Suprapubic skin (tissue), 4 donors: ENCODE results near the gene DSC1. TPM values are rescaled to one million over a fixed set of nuclear protein-coding genes. Genes with fewer than 3 reads are reported as not detected.

Experiments used
- DNase-seq, 2 donors: peaks; one replicate each; pipeline ENCODE4 v3.0.0-alpha.2; 2019; ENCODE audit warnings: low spot score in 2 of 2
- H3K27ac ChIP-seq: fragments of 200-600 bp; sonication (generic); one replicate; pipeline ENCODE4 v1.5.1; 2019
- H3K27me3 ChIP-seq: fragments of 200-600 bp; sonication (generic); one replicate; pipeline ENCODE4 v1.5.1; 2019
- H3K36me3 ChIP-seq: fragments of 200-600 bp; sonication (generic); one replicate; pipeline ENCODE4 v1.5.1; 2019
- H3K4me1 ChIP-seq: fragments of 200-600 bp; sonication (generic); one replicate; pipeline ENCODE4 v1.5.1; 2019
- H3K4me3 ChIP-seq: fragments of 200-600 bp; sonication (generic); one replicate; pipeline ENCODE4 v1.5.1; 2019; ENCODE audit warnings: mild to moderate bottlenecking
- H3K9me3 ChIP-seq: fragments of 200-600 bp; sonication (generic); one replicate; pipeline ENCODE4 v1.5.1; 2019
- EP300 ChIP-seq: sonication (generic); formaldehyde crosslinking; IDR thresholded peaks from one replicate; pipeline ENCODE4 v1.6.1; 2017; ENCODE audit warnings: antibody characterized with exemption
- POLR2A ChIP-seq, 2 donors: fragments of 450-650 bp; IDR thresholded peaks; one replicate each; pipeline ENCODE4 v1.6.1; 2017; ENCODE audit warnings: antibody characterized with exemption in 2 of 2, mild to moderate bottlenecking in 2 of 2, moderate library complexity in 2 of 2
- POLR2AphosphoS5 ChIP-seq, 3 donors: sonication (generic); formaldehyde crosslinking; IDR thresholded peaks; one replicate each; pipeline ENCODE4 v1.6.1; 2017; ENCODE audit warnings: antibody characterized with exemption in 3 of 3
- WGBS: methylation state at CpG from one replicate; pipeline ENCODE4 v1.1.5; 2018; 5-methylcytosine and 5-hydroxymethylcytosine counted together
- total RNA-seq, 4 donors: library from RNA; depleted of rRNA; stranded (reverse); fragments of >200 nt; gene quantifications; one replicate each; pipeline ENCODE4 v1.1.0, GENCODE V29; 2016
- TF ChIP-seq, protein P1 (sequence below), 2 donors: fragments of 200-600 bp in 1 of 2; fragments of 450-650 bp in 1 of 2; sonication (generic) in 1 of 2; IDR thresholded peaks; one replicate each; pipeline ENCODE4 v1.5.1; 2016 to 2019; ENCODE audit warnings: antibody characterized with exemption in 2 of 2, mild to moderate bottlenecking in 1 of 2, moderate library complexity in 1 of 2

Gene DSC1
- total RNA-seq, 4 donors from 2014 or later, result 120 to 640 (median 465) TPM

DNA sequence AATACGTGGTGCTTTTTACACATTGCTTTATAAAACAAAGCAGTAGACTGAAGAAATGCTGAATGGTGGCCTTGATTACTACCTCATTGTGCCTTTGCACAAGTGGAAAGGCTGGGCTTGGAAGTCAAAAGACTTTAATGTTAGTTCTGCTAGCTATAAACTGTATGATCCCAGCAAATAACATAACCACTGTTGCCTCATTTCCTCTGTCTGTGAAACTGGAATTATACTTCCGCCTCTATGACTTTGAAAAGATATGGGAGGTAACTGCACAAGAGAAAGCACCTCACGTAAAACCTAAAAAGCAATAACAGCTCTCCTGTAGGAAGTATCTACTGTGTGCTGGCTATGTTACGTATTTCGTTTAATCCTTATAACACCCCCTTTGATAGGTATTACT, 43.4 kb upstream of the DSC1 start:
- Histone ChIP-seq H3K27ac (peak overlapping the region; percentile 85), H3K4me3 (peak overlapping the region; percentile 32)

GRCh38 chr18:31205273-31205672, 42.6 kb upstream of the DSC1 start:
- peaks cover 24% of the 10 kb centered on the region for H3K4me1 ChIP-seq
- H3K4me3 ChIP-seq, result peak overlapping the region; percentile 32
- H3K27me3 ChIP-seq, result no peaks in the 10 kb centered on the region
- H3K27ac ChIP-seq, result peak overlapping the region; percentile 85
- DNase-seq, result no peak
- H3K9me3 ChIP-seq, result no peaks in the 10 kb centered on the region
- WGBS, result 58% methylated on average over 2 of the region's 2 CpGs
- H3K36me3 ChIP-seq, result no peaks in the 10 kb centered on the region
- no peak for TF ChIP-seq POLR2AphosphoS5 (IDR thresholded peaks at IDR 0.05)
- no peak for TF ChIP-seq EP300
- TF ChIP-seq, protein P1, sequence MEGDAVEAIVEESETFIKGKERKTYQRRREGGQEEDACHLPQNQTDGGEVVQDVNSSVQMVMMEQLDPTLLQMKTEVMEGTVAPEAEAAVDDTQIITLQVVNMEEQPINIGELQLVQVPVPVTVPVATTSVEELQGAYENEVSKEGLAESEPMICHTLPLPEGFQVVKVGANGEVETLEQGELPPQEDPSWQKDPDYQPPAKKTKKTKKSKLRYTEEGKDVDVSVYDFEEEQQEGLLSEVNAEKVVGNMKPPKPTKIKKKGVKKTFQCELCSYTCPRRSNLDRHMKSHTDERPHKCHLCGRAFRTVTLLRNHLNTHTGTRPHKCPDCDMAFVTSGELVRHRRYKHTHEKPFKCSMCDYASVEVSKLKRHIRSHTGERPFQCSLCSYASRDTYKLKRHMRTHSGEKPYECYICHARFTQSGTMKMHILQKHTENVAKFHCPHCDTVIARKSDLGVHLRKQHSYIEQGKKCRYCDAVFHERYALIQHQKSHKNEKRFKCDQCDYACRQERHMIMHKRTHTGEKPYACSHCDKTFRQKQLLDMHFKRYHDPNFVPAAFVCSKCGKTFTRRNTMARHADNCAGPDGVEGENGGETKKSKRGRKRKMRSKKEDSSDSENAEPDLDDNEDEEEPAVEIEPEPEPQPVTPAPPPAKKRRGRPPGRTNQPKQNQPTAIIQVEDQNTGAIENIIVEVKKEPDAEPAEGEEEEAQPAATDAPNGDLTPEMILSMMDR (IDR thresholded peaks at IDR 0.05), result no peak
- TF ChIP-seq POLR2A (IDR thresholded peaks at IDR 0.05), result no peak

More for the DNA sequence above, 43.4 kb upstream of the DSC1 start:
- Histone ChIP-seq H3K4me1 (peaks cover 30% of the 10 kb centered on the region), H3K9me3 (no peaks in the 10 kb centered on the region), H3K36me3 (no peaks in the 10 kb centered on the region), H3K27me3 (no peaks in the 10 kb centered on the region)
- 55% methylated on average over 5 of the region's 5 CpGs for WGBS
- TF ChIP-seq POLR2A (IDR thresholded peaks at IDR 0.05) (no peak), POLR2AphosphoS5 (IDR thresholded peaks at IDR 0.05) (no peak), EP300 (no peak)
- TF ChIP-seq, protein P1 (IDR thresholded peaks at IDR 0.05), result no peak
- DNase-seq, result no peak

DNA sequence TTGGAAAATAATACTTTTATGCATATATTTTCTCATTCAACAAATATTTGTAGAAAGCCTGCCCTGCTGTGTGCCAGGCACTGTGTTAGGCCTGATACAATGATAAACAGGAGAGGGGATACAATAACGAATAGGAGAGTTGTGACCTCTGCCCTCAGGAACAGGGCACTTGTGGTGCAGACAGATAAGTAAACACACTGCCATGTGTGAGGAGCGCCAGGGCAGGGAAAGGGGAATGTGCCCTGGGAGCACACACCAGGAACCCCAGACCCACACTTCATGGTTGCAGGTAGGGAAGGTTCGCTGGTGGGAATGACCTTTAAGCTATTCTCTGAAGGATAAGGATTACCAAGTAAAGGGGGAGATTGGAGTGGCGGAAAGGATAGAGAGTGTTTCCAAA, 42.2 kb upstream of the DSC1 start:
- Histone ChIP-seq H3K27me3 (no peaks in the 10 kb centered on the region), H3K27ac (peak overlapping the region; percentile 85), H3K4me1 (peaks cover 24% of the 10 kb centered on the region), H3K36me3 (no peaks in the 10 kb centered on the region), H3K9me3 (no peaks in the 10 kb centered on the region), H3K4me3 (peak overlapping the region; percentile 32)
- TF ChIP-seq EP300, result no peak
- no peak for TF ChIP-seq POLR2AphosphoS5 (IDR thresholded peaks at IDR 0.05)
- TF ChIP-seq POLR2A (IDR thresholded peaks at IDR 0.05), result no peak
- TF ChIP-seq, protein P1 (IDR thresholded peaks at IDR 0.05), result no peak
- no peak for DNase-seq
- WGBS, result 49% methylated on average over 4 of the region's 4 CpGs

DNA sequence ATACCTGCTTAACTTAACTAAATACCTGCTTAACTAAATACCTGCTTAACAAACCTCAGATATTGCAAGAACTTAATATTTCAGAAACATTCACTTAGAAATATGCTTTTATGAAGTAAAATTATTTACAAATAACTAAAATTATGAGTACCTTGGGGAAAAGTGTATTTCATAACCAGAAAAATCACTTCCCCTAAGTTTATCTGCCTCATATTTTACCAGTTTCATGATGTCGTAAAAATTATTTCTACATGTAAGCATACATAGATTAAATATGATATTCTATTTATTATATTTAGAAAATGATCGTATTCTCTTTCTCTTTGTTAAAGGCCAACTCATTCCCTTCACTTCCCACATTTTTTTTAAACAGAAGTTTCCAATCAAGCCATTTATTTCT, 41.5 kb upstream of the DSC1 start:
- Histone ChIP-seq H3K9me3 (no peaks in the 10 kb centered on the region), H3K36me3 (no peaks in the 10 kb centered on the region), H3K4me1 (peaks cover 24% of the 10 kb centered on the region), H3K27ac (peak overlapping the region; percentile 85), H3K27me3 (no peaks in the 10 kb centered on the region), H3K4me3 (peak overlapping the region; percentile 32)
- DNase-seq, result no peak
- TF ChIP-seq POLR2A (IDR thresholded peaks at IDR 0.05) (no peak), POLR2AphosphoS5 (IDR thresholded peaks at IDR 0.05) (no peak), EP300 (no peak)
- TF ChIP-seq, protein P1 (IDR thresholded peaks at IDR 0.05), result no peak
- 63% methylated on average over 2 of the region's 2 CpGs for WGBS

DNA sequence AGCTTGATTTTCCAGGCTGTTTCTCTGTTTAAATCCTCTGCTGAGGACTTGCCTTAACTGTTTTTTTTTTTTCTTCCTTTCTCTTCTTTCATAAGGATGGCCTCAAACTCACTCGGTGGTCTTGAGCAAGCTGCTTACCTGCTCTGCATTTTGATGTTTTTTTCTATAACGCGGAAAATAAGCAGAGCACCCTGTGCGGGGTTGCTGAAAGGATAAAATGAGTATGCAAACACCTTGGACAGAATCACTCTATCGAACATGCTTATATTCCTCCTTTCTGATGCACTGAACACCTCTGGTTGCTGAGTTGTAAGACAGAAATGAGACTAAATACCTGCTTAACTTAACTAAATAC, 41.1 kb upstream of the DSC1 start:
- Histone ChIP-seq H3K4me3 (peak overlapping the region; percentile 32), H3K27ac (peak overlapping the region; percentile 85), H3K4me1 (peaks cover 26% of the 10 kb centered on the region)

More for the DNA sequence above, 41.1 kb upstream of the DSC1 start:
- no peaks in the 10 kb centered on the region for H3K9me3 ChIP-seq
- no peak for DNase-seq
- no peak for TF ChIP-seq EP300
- no peak for TF ChIP-seq POLR2A (IDR thresholded peaks at IDR 0.05)
- no peak for TF ChIP-seq POLR2AphosphoS5 (IDR thresholded peaks at IDR 0.05)
- TF ChIP-seq, protein P1 (IDR thresholded peaks at IDR 0.05), result no peak
- no peaks in the 10 kb centered on the region for H3K36me3 ChIP-seq
- H3K27me3 ChIP-seq, result no peaks in the 10 kb centered on the region
- 45% methylated on average over 5 of the region's 5 CpGs for WGBS
